ENCODE measurements around the gene XG. TPM values are rescaled to one million over a fixed set of nuclear protein-coding genes. Genes with fewer than 3 reads are reported as not detected.

XG gene
- polyA plus RNA-seq, 1 experiment, result 0.06 TPM

DNA sequence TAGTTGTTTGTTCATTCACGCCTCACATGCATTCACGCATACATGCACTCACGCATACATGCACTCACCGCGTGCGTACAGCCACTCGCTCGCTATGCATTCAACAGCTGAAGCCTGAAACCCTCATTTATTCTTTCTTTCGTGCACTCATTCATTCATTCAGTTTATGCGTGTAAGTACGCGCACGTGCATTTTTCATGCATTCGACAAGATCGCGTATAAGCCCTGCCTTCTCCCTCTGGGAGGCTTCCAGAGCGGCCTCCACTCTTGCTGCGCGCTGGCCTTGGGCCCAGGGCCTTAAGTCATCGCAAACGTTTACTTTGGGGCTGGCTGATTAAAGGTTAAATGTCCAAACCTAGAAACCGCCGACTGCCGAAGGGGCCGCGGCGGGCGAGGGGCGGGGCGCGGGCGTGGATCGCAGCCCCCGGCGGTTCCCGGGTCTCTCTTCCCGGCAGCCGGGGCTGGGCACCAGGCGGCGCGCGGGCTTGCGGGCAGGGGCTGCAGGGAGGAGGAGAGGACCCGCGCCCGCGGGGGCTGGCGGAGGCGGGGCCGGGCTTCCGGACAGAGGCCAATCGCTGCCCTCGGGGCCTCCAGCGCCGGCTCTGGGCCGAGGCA, 76.6 kb downstream of the XG start, which contains the start of gene GYG2:
TSS of gene GYG2 (plus strand) at position 587 of the 615 bp plus-strand sequence. CDS start 1,259 bp downstream, outside the sequence.
- CTCF ChIA-PET, result no interaction called here
- POLR2A ChIA-PET, result no interaction called here
- Histone ChIP-seq H3K27me3 (ENCODE audit: control insufficient read depth, insufficient read depth, low read length) (no peaks in the 10 kb centered on the region), H3K4me3 (ENCODE audit: low read depth, low read length) (peak within 1 kb of the TSS; percentile 48), H3K36me3 (ENCODE audit: control insufficient read depth, insufficient read depth, low read length) (no peaks in the 10 kb centered on the region)
- no peak for DNase-seq (ENCODE audit: low read depth)
- TF ChIP-seq, protein P1, sequence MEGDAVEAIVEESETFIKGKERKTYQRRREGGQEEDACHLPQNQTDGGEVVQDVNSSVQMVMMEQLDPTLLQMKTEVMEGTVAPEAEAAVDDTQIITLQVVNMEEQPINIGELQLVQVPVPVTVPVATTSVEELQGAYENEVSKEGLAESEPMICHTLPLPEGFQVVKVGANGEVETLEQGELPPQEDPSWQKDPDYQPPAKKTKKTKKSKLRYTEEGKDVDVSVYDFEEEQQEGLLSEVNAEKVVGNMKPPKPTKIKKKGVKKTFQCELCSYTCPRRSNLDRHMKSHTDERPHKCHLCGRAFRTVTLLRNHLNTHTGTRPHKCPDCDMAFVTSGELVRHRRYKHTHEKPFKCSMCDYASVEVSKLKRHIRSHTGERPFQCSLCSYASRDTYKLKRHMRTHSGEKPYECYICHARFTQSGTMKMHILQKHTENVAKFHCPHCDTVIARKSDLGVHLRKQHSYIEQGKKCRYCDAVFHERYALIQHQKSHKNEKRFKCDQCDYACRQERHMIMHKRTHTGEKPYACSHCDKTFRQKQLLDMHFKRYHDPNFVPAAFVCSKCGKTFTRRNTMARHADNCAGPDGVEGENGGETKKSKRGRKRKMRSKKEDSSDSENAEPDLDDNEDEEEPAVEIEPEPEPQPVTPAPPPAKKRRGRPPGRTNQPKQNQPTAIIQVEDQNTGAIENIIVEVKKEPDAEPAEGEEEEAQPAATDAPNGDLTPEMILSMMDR (IDR thresholded peaks at IDR 0.05; ENCODE audit: insufficient read depth, low read depth, low read length), result no peak

DNA sequence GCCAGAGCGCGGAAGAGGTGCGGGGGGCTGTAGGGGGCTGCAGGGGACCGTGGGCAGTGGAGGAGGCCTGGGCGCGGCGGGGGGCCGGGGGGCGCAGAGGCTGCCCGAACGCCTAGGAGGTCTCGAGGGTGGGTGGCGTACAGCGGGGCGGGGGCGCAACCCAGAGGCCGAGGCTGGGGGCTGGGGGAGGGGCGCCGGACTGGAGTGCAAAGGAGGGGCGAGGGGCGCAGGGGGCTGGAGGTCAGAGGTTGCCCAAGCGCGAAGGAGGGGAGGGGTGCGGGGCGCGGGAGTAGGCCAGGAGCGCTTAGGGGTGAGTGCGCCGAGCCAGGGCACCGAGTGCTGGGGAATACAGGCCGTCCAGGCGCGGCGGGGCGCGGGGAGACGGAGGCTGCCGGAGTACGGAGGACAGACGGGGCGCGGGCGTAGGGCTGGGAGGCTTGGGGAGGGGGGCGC, 77.1 kb downstream of the XG start:
- ChIA-PET CTCF (no interaction called here), POLR2A (no interaction called here)
- Histone ChIP-seq H3K4me3 (ENCODE audit: low read depth, low read length) (peak overlapping the region; percentile 48), H3K36me3 (ENCODE audit: control insufficient read depth, insufficient read depth, low read length) (no peaks in the 10 kb centered on the region), H3K27me3 (ENCODE audit: control insufficient read depth, insufficient read depth, low read length) (no peaks in the 10 kb centered on the region)
- DNase-seq (ENCODE audit: low read depth), result no peak
- TF ChIP-seq, protein P1 (IDR thresholded peaks at IDR 0.05; ENCODE audit: insufficient read depth, low read depth, low read length), result no peak

DNA sequence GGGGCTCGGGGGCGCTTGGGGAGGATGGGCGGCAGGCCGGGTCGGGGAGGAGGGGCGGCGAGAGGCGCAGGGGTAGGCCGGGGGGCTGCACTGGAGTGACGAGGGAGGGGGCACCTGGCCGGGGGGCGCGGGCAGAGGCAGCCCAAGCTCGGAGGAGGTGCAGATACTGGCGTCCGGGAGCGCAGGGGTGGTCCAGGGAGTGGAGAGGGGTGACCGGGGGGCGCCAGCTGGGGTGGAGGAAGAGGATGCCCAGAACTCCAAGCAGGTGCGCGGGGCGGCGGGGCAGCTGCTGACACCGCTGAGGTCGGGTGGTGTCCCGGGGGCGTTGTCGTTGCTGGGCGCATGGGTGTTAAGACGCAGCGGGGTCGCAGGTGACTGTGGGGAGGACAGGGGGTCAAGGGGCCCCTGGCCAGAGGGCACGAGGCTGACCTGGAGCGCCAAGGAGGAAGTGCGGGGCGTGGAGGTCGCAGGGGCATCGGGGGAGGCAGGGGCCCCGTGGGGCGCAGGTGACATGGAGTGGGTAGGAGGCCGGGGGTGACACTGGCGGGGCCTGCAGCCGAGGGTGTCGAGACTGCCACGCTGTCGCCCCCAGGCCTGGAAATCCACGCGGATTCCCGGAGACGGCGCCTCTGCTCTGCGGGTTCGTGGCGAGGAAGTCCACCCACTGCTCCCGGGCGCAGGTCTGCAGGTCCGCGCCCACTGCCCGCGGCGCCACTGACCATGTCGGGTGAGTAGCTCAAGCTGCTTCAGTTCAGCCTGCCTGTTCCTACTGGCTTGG, 77.8 kb downstream of the XG start:
- Histone ChIP-seq H3K27me3 (ENCODE audit: control insufficient read depth, insufficient read depth, low read length) (no peaks in the 10 kb centered on the region), H3K4me3 (ENCODE audit: low read depth, low read length) (peak overlapping the region; percentile 48), H3K36me3 (ENCODE audit: control insufficient read depth, insufficient read depth, low read length) (no peaks in the 10 kb centered on the region)
- TF ChIP-seq, protein P1 (IDR thresholded peaks at IDR 0.05; ENCODE audit: insufficient read depth, low read depth, low read length), result no peak
- no peak for DNase-seq (ENCODE audit: low read depth)
- CTCF ChIA-PET, result no interaction called here
- POLR2A ChIA-PET, result no interaction called here

DNA sequence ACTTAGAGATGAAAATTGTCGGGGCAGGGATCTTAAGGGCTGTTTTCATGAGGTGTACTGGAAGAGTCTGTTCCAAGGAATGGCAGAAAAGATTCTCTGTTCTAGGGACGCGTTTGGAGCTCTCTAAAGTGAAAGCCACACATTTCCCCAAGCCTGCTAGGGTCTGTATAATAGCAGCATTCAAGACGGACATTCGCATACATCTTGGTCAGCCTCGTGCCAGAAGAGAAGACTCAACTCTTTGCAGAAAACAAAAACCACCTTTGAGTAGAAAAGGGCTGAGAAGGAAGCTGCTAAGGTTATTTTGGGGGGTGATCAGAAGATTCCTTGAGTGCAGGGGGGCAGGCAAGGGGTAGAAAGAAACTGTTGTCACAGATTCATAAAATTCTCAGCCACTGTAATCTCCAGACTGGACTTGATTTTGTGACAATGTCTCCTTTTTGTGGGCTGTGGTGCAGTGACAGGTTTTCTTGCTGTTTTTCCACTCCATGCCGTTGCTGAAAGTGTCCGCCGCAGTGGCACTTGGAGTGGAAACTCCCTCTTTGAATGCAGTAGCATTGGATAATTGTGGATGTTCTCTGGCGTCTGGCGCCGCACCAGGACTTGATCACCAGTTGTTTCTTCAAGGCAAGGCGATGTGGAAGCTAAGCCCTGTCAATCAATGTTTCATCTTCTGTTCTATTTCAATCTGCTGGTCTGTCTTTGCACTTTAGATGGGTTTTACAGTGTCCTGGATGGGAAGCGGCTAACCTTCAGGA, 79.8 kb downstream of the XG start:
- Histone ChIP-seq H3K27me3 (ENCODE audit: control insufficient read depth, insufficient read depth, low read length) (no peaks in the 10 kb centered on the region), H3K4me3 (ENCODE audit: low read depth, low read length) (no peak overlapping the region), H3K36me3 (ENCODE audit: control insufficient read depth, insufficient read depth, low read length) (no peaks in the 10 kb centered on the region)
- POLR2A ChIA-PET, result no interaction called here
- TF ChIP-seq, protein P1 (IDR thresholded peaks at IDR 0.05; ENCODE audit: insufficient read depth, low read depth, low read length), result no peak
- no peak for DNase-seq (ENCODE audit: low read depth)
- CTCF ChIA-PET, result no interaction called here

DNA sequence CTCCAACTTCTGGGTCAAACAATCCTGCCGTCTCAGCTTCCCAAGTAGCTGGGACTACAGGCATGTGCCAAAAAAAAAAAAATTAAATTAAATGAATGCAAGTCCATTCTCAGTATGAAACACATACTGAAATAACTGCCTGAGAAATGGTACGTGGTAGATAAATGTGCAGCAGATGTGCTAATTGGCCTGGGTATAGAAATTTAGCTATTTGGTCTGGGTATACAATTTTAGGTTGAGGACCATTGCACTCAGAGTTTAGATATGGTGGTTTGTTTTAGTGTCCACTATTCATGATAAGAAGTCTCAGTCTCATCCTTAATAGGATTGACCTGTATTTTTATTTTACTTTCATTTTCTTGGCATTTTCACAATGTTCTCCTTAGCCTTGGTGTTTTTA, 86.1 kb downstream of the XG start:
- Histone ChIP-seq H3K36me3 (ENCODE audit: control insufficient read depth, insufficient read depth, low read length) (no peaks in the 10 kb centered on the region), H3K27me3 (ENCODE audit: control insufficient read depth, insufficient read depth, low read length) (no peaks in the 10 kb centered on the region), H3K4me3 (ENCODE audit: low read depth, low read length) (no peak overlapping the region)
- ChIA-PET POLR2A (no interaction called here), CTCF (no interaction called here)
- DNase-seq (ENCODE audit: low read depth), result no peak
- TF ChIP-seq, protein P1 (IDR thresholded peaks at IDR 0.05; ENCODE audit: insufficient read depth, low read depth, low read length), result no peak
